Erythroblast (primary cell): Measurements from ENCODE around the gene TBRG4.

ENCODE experiments used
- GATA1 ChIP-seq: IDR thresholded peaks from 2 replicates; pipeline ENCODE4 v1.6.1; 2011; ENCODE audit warnings: low read depth, mild to moderate bottlenecking, control low read depth, low read length, moderate library complexity
- POLR2A ChIP-seq: IDR thresholded peaks from 2 replicates; pipeline ENCODE4 v1.6.1; 2011; ENCODE audit warnings: mild to moderate bottlenecking, low read length

DNA sequence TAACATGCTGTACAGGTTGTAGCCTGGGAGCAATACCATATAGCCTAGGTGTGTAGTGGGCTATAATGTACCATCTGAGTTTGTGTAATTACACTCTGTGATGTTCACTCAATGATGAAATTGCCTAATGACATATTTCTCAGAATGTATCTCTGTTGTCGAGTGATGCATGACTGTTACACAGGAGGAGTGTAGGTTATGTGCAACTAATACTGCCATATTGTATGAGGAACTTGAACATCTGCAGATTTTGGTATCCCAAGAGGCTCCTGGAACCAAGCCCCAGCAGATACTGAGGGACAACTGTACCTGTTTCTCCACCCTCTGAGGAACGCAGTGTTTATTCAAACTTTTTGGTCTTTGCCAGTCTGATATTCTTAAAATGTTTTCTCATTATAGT, 61.3 kb downstream of the TBRG4 start:
- no peak for TF ChIP-seq POLR2A
- no peak for TF ChIP-seq GATA1
